Measurements from ENCODE around the gene PILRB.
A peak's percentile ranks its signal among the peaks of the same experiment; 100 is the strongest.
"Not testable (repeated sequence)": the region's sequence is repeated elsewhere in the genome, so short reads cannot be mapped to it uniquely, and the experiment has no call there.

PILRB gene

GRCh38 chr7:100356416-100357068 is 1.4 kb upstream of the PILRB start:
- DNase-seq (ENCODE audit: low spot score): no peak

GRCh38 chr7:100357131-100357561 is 771 bp upstream of the PILRB start:
- no peak for DNase-seq (ENCODE audit: low spot score)

GRCh38 chr7:100358857-100359212 is 918 bp downstream of the PILRB start:
- no peak for DNase-seq (ENCODE audit: low spot score)

- no peak for DNase-seq (ENCODE audit: low spot score)
Measured at GRCh38 chr7:100360135-100360854, 2.4 kb downstream of the PILRB start.

- no peak for DNase-seq (ENCODE audit: low spot score)
Measured at GRCh38 chr7:100363098-100363497, 5.2 kb downstream of the PILRB start.

GRCh38 chr7:100363797-100364196 is 5.9 kb downstream of the PILRB start:
- not testable (repeated sequence) for DNase-seq (ENCODE audit: low spot score)

- DNase-seq (ENCODE audit: low spot score): no peak
Measured at GRCh38 chr7:100364480-100364879, 6.6 kb downstream of the PILRB start.

- DNase-seq (ENCODE audit: low spot score): not testable (repeated sequence)
Measured at GRCh38 chr7:100365998-100366367, 8.1 kb downstream of the PILRB start.

GRCh38 chr7:100366411-100367250 is 8.7 kb downstream of the PILRB start:
- DNase-seq (ENCODE audit: low spot score): no peak

GRCh38 chr7:100367251-100367620 is 9.3 kb downstream of the PILRB start:
- no peak for DNase-seq (ENCODE audit: low spot score)

- DNase-seq (ENCODE audit: low spot score): no peak
Measured at GRCh38 chr7:100367676-100368613, 10.0 kb downstream of the PILRB start.

- no peak for DNase-seq (ENCODE audit: low spot score)
Measured at GRCh38 chr7:100369105-100369504, 11.2 kb downstream of the PILRB start.

GRCh38 chr7:100370303-100370702 is 12.4 kb downstream of the PILRB start:
- DNase-seq (ENCODE audit: low spot score): peak; percentile 43

GRCh38 chr7:100370746-100371145 is 12.8 kb downstream of the PILRB start:
- DNase-seq (ENCODE audit: low spot score): no peak

- DNase-seq (ENCODE audit: low spot score): no peak
Measured at GRCh38 chr7:100371561-100372171, 13.7 kb downstream of the PILRB start.

GRCh38 chr7:100372256-100372655 is 14.3 kb downstream of the PILRB start:
- DNase-seq (ENCODE audit: low spot score): no peak

- DNase-seq (ENCODE audit: low spot score): no peak
Measured at GRCh38 chr7:100372694-100373093, 14.8 kb downstream of the PILRB start.

GRCh38 chr7:100373261-100373831 is 15.4 kb downstream of the PILRB start, which contains the start of gene PILRA:
TSS of gene PILRA (plus strand) at chr7:100373487. CDS start at chr7:100373657, 170 bp downstream.
- DNase-seq (ENCODE audit: low spot score): no peak

GRCh38 chr7:100373870-100374598 is 16.1 kb downstream of the PILRB start:
- DNase-seq (ENCODE audit: low spot score): not testable (repeated sequence)

- DNase-seq (ENCODE audit: low spot score): no peak
Measured at GRCh38 chr7:100374601-100375000, 16.7 kb downstream of the PILRB start.
